ENCODE measurements around the gene COX7A2.

The COX7A2 gene

GRCh38 chr6:75243333-75244062, at the start of gene COX7A2:
TSS of gene COX7A2 (minus strand) at chr6:75243801. CDS start at chr6:75243734, 67 bp downstream.
- peak; percentile 90 for DNase-seq (ENCODE audit: low spot score)

- no peak for DNase-seq (ENCODE audit: low spot score)
These were observed 49.0 kb upstream of the COX7A2 start for GRCh38 chr6:75292555-75292954.

GRCh38 chr6:75291744-75292143, 48.1 kb upstream of the COX7A2 start:
- no peak for DNase-seq (ENCODE audit: low spot score)

- no peak for DNase-seq (ENCODE audit: low spot score)
These were observed 47.7 kb upstream of the COX7A2 start for GRCh38 chr6:75291331-75291730.

GRCh38 chr6:75290136-75290945, 46.7 kb upstream of the COX7A2 start:
- DNase-seq (ENCODE audit: low spot score), result no peak

- no peak for DNase-seq (ENCODE audit: low spot score)
These were observed 44.4 kb upstream of the COX7A2 start for GRCh38 chr6:75288023-75288422.

GRCh38 chr6:75287424-75287823, 43.8 kb upstream of the COX7A2 start:
- no peak for DNase-seq (ENCODE audit: low spot score)

- no peak for DNase-seq (ENCODE audit: low spot score)
These were observed 43.4 kb upstream of the COX7A2 start for GRCh38 chr6:75286955-75287354.

GRCh38 chr6:75285283-75285639, 41.7 kb upstream of the COX7A2 start:
- no peak for DNase-seq (ENCODE audit: low spot score)

GRCh38 chr6:75284632-75285282, 41.2 kb upstream of the COX7A2 start, which contains the start of gene TMEM30A:
TSS of gene TMEM30A (minus strand) at chr6:75284792. CDS start at chr6:75284638, 154 bp downstream.
- DNase-seq (ENCODE audit: low spot score), result peak; percentile 99

GRCh38 chr6:75283907-75284631, 40.5 kb upstream of the COX7A2 start:
- no peak for DNase-seq (ENCODE audit: low spot score)

- DNase-seq (ENCODE audit: low spot score), result no peak
These were observed 39.1 kb upstream of the COX7A2 start for GRCh38 chr6:75282706-75283105.

- DNase-seq (ENCODE audit: low spot score), result no peak
These were observed 38.1 kb upstream of the COX7A2 start for GRCh38 chr6:75281653-75282052.

GRCh38 chr6:75280131-75280855, 36.7 kb upstream of the COX7A2 start:
- no peak for DNase-seq (ENCODE audit: low spot score)

GRCh38 chr6:75279418-75279817, 35.8 kb upstream of the COX7A2 start:
- no peak for DNase-seq (ENCODE audit: low spot score)

GRCh38 chr6:75278474-75279077, 35.0 kb upstream of the COX7A2 start:
- no peak for DNase-seq (ENCODE audit: low spot score)

- no peak for DNase-seq (ENCODE audit: low spot score)
These were observed 31.5 kb upstream of the COX7A2 start for GRCh38 chr6:75275067-75275466.

- DNase-seq (ENCODE audit: low spot score), result no peak
These were observed 29.4 kb upstream of the COX7A2 start for GRCh38 chr6:75273009-75273408.

- no peak for DNase-seq (ENCODE audit: low spot score)
These were observed 28.7 kb upstream of the COX7A2 start for GRCh38 chr6:75272145-75272840.

- DNase-seq (ENCODE audit: low spot score), result no peak
These were observed 25.4 kb upstream of the COX7A2 start for GRCh38 chr6:75268988-75269354.

Data from CD4-positive, alpha-beta T cell treated with Interleukin-6 at 100 ng/mL for 8 hours (primary cell).